ENCODE measurements around the gene DMXL2.
"Not testable (repeated sequence)": the region's sequence is repeated elsewhere in the genome, so short reads cannot be mapped to it uniquely, and the experiment has no call there.

Gene DMXL2

GRCh38 chr15:51622604-51623370, at the start of gene DMXL2:
DMXL2 (minus strand) TSS chr15:51622771; CDS start chr15:51622545, 226 bp downstream.
- peak; percentile 89 for DNase-seq

GRCh38 chr15:51672155-51672687, 49.6 kb upstream of the DMXL2 start:
- no peak for DNase-seq

GRCh38 chr15:51669381-51669780, 46.8 kb upstream of the DMXL2 start:
- no peak for DNase-seq

- no peak for DNase-seq
Observed at GRCh38 chr15:51668446-51668845, 45.9 kb upstream of the DMXL2 start.

GRCh38 chr15:51667478-51667877, 44.9 kb upstream of the DMXL2 start:
- no peak for DNase-seq

GRCh38 chr15:51661072-51661471, 38.5 kb upstream of the DMXL2 start:
- DNase-seq: no peak

GRCh38 chr15:51658664-51659063, 36.1 kb upstream of the DMXL2 start:
- no peak for DNase-seq

GRCh38 chr15:51655401-51656057, 33.0 kb upstream of the DMXL2 start:
- not testable (repeated sequence) for DNase-seq

GRCh38 chr15:51652084-51652668, 29.6 kb upstream of the DMXL2 start:
- DNase-seq: no peak

GRCh38 chr15:51649659-51650521, 27.3 kb upstream of the DMXL2 start:
- DNase-seq: no peak

- not testable (repeated sequence) for DNase-seq
Observed at GRCh38 chr15:51648643-51649042, 26.1 kb upstream of the DMXL2 start.

- not testable (repeated sequence) for DNase-seq
Observed at GRCh38 chr15:51648101-51648500, 25.5 kb upstream of the DMXL2 start.

- no peak for DNase-seq
Observed at GRCh38 chr15:51647128-51647562, 24.6 kb upstream of the DMXL2 start.

GRCh38 chr15:51642696-51643095, 20.1 kb upstream of the DMXL2 start:
- DNase-seq: no peak

GRCh38 chr15:51641490-51642130, 19.0 kb upstream of the DMXL2 start:
- DNase-seq: no peak

GRCh38 chr15:51634591-51635198, 12.1 kb upstream of the DMXL2 start:
- DNase-seq: no peak

- no peak for DNase-seq
Observed at GRCh38 chr15:51629612-51630011, 7.0 kb upstream of the DMXL2 start.

- no peak for DNase-seq
Observed at GRCh38 chr15:51625236-51625635, 2.7 kb upstream of the DMXL2 start.

- DNase-seq: no peak
Observed at GRCh38 chr15:51624022-51624421, 1.5 kb upstream of the DMXL2 start.

- no peak for DNase-seq
Observed at GRCh38 chr15:51623386-51623938, 891 bp upstream of the DMXL2 start.

- DNase-seq: peak; percentile 73
Observed at GRCh38 chr15:51621936-51622603, 501 bp downstream of the DMXL2 start.

Data from activated CD8-positive, alpha-beta memory T cell treated with anti-CD3 and anti-CD28 coated beads, Interleukin-2, amount 50 U/mL, for 48 hours (primary cell).